H1 (cell line): ENCODE data around the gene ATP6V1C2. TPM values are rescaled to one million over a fixed set of nuclear protein-coding genes. Genes with fewer than 3 reads are reported as not detected.

ENCODE experiments used
- CTCF ChIA-PET: fragments of 300-600 bp; sonication (Branson Sonifier 250); formaldehyde crosslinking; loops from one replicate; lab custom pipeline; 2021; ENCODE audit not compliant: partially characterized antibody; lab: Charles Lee
- POLR2A ChIA-PET: fragments of 300-600 bp; sonication (Branson Sonifier 250); formaldehyde crosslinking; loops from one replicate; lab custom pipeline; 2021; ENCODE audit warnings: inconsistent platforms; ENCODE audit not compliant: partially characterized antibody; lab: Charles Lee
- DNase-seq, 2 experiments: peaks; one replicate each; pipeline versions ENCODE4 v3.0.0 to v3.0.0-alpha.2; 2010 to 2022; ENCODE audit warnings: low spot score in 2 of 2, low read depth in 1 of 2, mixed read lengths in 1 of 2
- FAIRE-seq: peaks from 2 replicates; lab custom pipeline; 2011; peaks lifted over from hg19 to GRCh38; lab: Jason Lieb, UNC
- H2AFZ ChIP-seq: 2 replicates; pipeline ENCODE4 v1.8.1; 2012; ENCODE audit warnings: low read length, inconsistent platforms
- H2AK5ac ChIP-seq: 2 replicates; pipeline ENCODE4 v1.6.1; 2013; ENCODE audit warnings: low read depth, low read length
- H2BK120ac ChIP-seq: replicated peaks from 2 replicates; pipeline ENCODE3; 2013; ENCODE audit warnings: low read depth, low read length, inconsistent platforms
- H2BK12ac ChIP-seq: 2 replicates; pipeline ENCODE4 v1.6.1; 2013; ENCODE audit warnings: low read depth, low read length
- H2BK15ac ChIP-seq: 2 replicates; pipeline ENCODE4 v1.6.1; 2013; ENCODE audit warnings: low read length
- H2BK20ac ChIP-seq: 2 replicates; pipeline ENCODE4 v1.6.1; 2013; ENCODE audit warnings: low read length
- H2BK5ac ChIP-seq: 2 replicates; pipeline ENCODE4 v1.6.1; 2013; ENCODE audit warnings: low read depth, low read length
- H3K14ac ChIP-seq: 2 replicates; pipeline ENCODE4 v1.6.1; 2013; ENCODE audit warnings: inconsistent platforms; ENCODE audit not compliant: insufficient read length
- H3K18ac ChIP-seq: 2 replicates; pipeline ENCODE4 v1.6.1; 2013; ENCODE audit warnings: low read length; ENCODE audit errors: extremely low read depth
- H3K23ac ChIP-seq: 2 replicates; pipeline ENCODE4 v1.6.1; 2013; ENCODE audit warnings: inconsistent platforms; ENCODE audit not compliant: insufficient read length
- H3K23me2 ChIP-seq: 2 replicates; pipeline ENCODE4 v1.6.1; 2013; ENCODE audit warnings: low read depth, low read length
- H3K27ac ChIP-seq: 2 replicates; pipeline ENCODE4 v1.6.1; 2011; ENCODE audit warnings: low read depth, low read length, inconsistent platforms
- H3K27me3 ChIP-seq, 4 experiments: replicated peaks in 1 of 4; 1 replicate in 1 of 4; 2 replicates in 3 of 4; pipeline versions ENCODE4 v1.6.1 to v1.8.1; 2011 to 2013; ENCODE audit warnings: low read length in 3 of 4, mild to moderate bottlenecking in 3 of 4, inconsistent platforms in 2 of 4, mixed read lengths in 2 of 4, moderate library complexity in 1 of 4; ENCODE audit not compliant: control insufficient read depth in 3 of 4, insufficient read depth in 3 of 4; ENCODE audit errors: extremely low read depth in 1 of 4
- H3K36me3 ChIP-seq, 4 experiments: 2 replicates each; pipeline versions ENCODE4 v1.6.1 to v1.8.1; 2011 to 2013; ENCODE audit warnings: mild to moderate bottlenecking in 4 of 4, low read length in 3 of 4, moderate library complexity in 2 of 4, control low read depth in 1 of 4, inconsistent platforms in 1 of 4; ENCODE audit not compliant: insufficient read depth in 4 of 4, control insufficient read depth in 2 of 4
- H3K4ac ChIP-seq: replicated peaks from 2 replicates; pipeline ENCODE3; 2013; ENCODE audit warnings: low read length, low read depth, mixed read lengths, inconsistent platforms; ENCODE audit not compliant: insufficient read length
- H3K4me1 ChIP-seq, 4 experiments: replicated peaks in 1 of 4; 1 replicate in 1 of 4; 2 replicates in 3 of 4; pipeline versions ENCODE4 v1.6.1 to v1.8.1; 2011 to 2013; ENCODE audit warnings: low read length in 3 of 4, inconsistent platforms in 2 of 4, mixed read lengths in 1 of 4; ENCODE audit not compliant: insufficient read depth in 4 of 4, control insufficient read depth in 3 of 4
- H3K4me2 ChIP-seq, 2 experiments: 2 replicates each; pipeline versions ENCODE4 v1.6.1 to v1.8.1; 2011 to 2013; ENCODE audit warnings: low read depth in 2 of 2, low read length in 2 of 2, control low read depth in 1 of 2, inconsistent platforms in 1 of 2, mild to moderate bottlenecking in 1 of 2; ENCODE audit not compliant: insufficient read depth in 1 of 2
- H3K4me3 ChIP-seq, 4 experiments: fragments of 200-600, 300-600 bp in 1 of 4; sonication (generic), shearing (Covaris generic), sonication (Bioruptor Twin) in 1 of 4; 2 replicates each; pipeline versions ENCODE4 v1.5.1 to v1.8.1; 2011 to 2016; ENCODE audit warnings: low read length in 4 of 4, low read depth in 3 of 4, control low read depth in 2 of 4, inconsistent platforms in 2 of 4, mild to moderate bottlenecking in 2 of 4, mixed read lengths in 1 of 4, moderate library complexity in 1 of 4; ENCODE audit not compliant: insufficient read depth in 2 of 4; ENCODE audit errors: extremely low read depth in 1 of 4
- H3K56ac ChIP-seq: replicated peaks from 2 replicates; pipeline ENCODE3; 2013; ENCODE audit warnings: low read depth, mild to moderate bottlenecking, mixed read lengths, low read length, inconsistent platforms; ENCODE audit not compliant: insufficient read length
- H3K79me1 ChIP-seq: 2 replicates; pipeline ENCODE4 v1.6.1; 2013; ENCODE audit warnings: low read depth, low read length, control low read depth
- H3K79me2 ChIP-seq, 2 experiments: 2 replicates each; pipeline versions ENCODE4 v1.6.1 to v1.8.1; 2012 to 2013; ENCODE audit warnings: low read length in 2 of 2, mild to moderate bottlenecking in 2 of 2, inconsistent platforms in 1 of 2; ENCODE audit not compliant: insufficient read depth in 2 of 2, control insufficient read depth in 1 of 2
- H3K9ac ChIP-seq, 4 experiments: replicated peaks in 1 of 4; 1 replicate in 1 of 4; 2 replicates in 3 of 4; pipeline versions ENCODE4 v1.6.1 to v1.8.1; 2011 to 2013; ENCODE audit warnings: low read depth in 3 of 4, low read length in 3 of 4, control low read depth in 2 of 4, mild to moderate bottlenecking in 2 of 4, moderate library complexity in 2 of 4, inconsistent platforms in 1 of 4; ENCODE audit errors: extremely low read depth in 1 of 4
- H3K9me3 ChIP-seq, 2 experiments: 2 replicates each; pipeline versions ENCODE4 v1.6.1 to v1.8.1; 2012 to 2013; ENCODE audit warnings: mild to moderate bottlenecking in 2 of 2, moderate library complexity in 2 of 2, control low read depth in 1 of 2, inconsistent platforms in 1 of 2, low read depth in 1 of 2, low read length in 1 of 2, mixed read lengths in 1 of 2; ENCODE audit not compliant: insufficient read depth in 2 of 2
- H4K20me1 ChIP-seq, 2 experiments: replicated peaks in 1 of 2; 2 replicates each; pipeline versions ENCODE3 to v1.8.1; 2011 to 2013; ENCODE audit warnings: inconsistent platforms in 2 of 2, low read length in 2 of 2, mild to moderate bottlenecking in 1 of 2; ENCODE audit not compliant: insufficient read depth in 2 of 2, control insufficient read depth in 1 of 2
- H4K5ac ChIP-seq: 2 replicates; pipeline ENCODE4 v1.6.1; 2013; ENCODE audit warnings: low read length, low read depth, mixed read lengths, inconsistent platforms; ENCODE audit not compliant: insufficient read length
- H4K8ac ChIP-seq: 2 replicates; pipeline ENCODE4 v1.8.0; 2013; ENCODE audit warnings: mild to moderate bottlenecking, moderate library complexity, low read length, inconsistent platforms; ENCODE audit not compliant: insufficient read depth; ENCODE audit errors: extremely low read depth
- H4K91ac ChIP-seq: replicated peaks from 2 replicates; pipeline ENCODE3; 2013; ENCODE audit warnings: low read length, mixed read lengths, inconsistent platforms; ENCODE audit not compliant: insufficient read length
- CTBP2 ChIP-seq: IDR thresholded peaks from 2 replicates; pipeline ENCODE4 v1.7.0; 2011; ENCODE audit warnings: borderline replicate concordance, mild to moderate bottlenecking, moderate library complexity, mixed read lengths, low read length; ENCODE audit not compliant: insufficient read depth, insufficient read length
- E2F6 ChIP-seq: IDR thresholded peaks from 2 replicates; pipeline ENCODE4 v1.6.1; 2012; ENCODE audit warnings: inconsistent platforms
- WGBS, 2 experiments: shearing (Covaris generic) in 1 of 2; methylation state at CpG; one replicate each; pipeline versions ENCODE4 v1.1.6 to v1.1.7; 2013 to 2015; ENCODE audit warnings: low lambda C conversion rate in 2 of 2, mixed read lengths in 2 of 2, inconsistent platforms in 1 of 2, low coverage in 1 of 2, missing lambda C conversion rate in 1 of 2; ENCODE audit not compliant: insufficient replicate concordance in 2 of 2, insufficient coverage in 1 of 2, insufficient read length in 1 of 2; ENCODE audit errors: extremely low coverage in 1 of 2, missing lambda C conversion rate in 1 of 2; 5-methylcytosine and 5-hydroxymethylcytosine counted together
- polyA plus RNA-seq, 7 experiments: library from polyadenylated mRNA; depleted of rRNA in 3 of 7; stranded (reverse) in 5 of 7; unstranded in 2 of 7; fragments of >200 nt in 5 of 7; fragments of 200-250 nt in 2 of 7; gene quantifications; 1 replicate in 5 of 7; 2 replicates in 1 of 7; 4 replicates in 1 of 7; pipeline versions ENCODE4 v1.2.1 to v1.2.3, GENCODE V29; 2011 to 2013; ENCODE audit warnings: missing spikeins in 2 of 7, mixed read lengths in 2 of 7
- total RNA-seq: library from RNA; stranded (reverse); fragmentation: NEBNext Ultra II Directional; extraction: Animal tissue kit (Norgen Biotek cat#: 25700); gene quantifications from 2 replicates; pipeline ENCODE4 v1.2.1, GENCODE V29; 2021

The ATP6V1C2 gene
- total and polyA plus RNA-seq, 2 of the 8 experiments (the other 6 are each of a cell fraction or from before 2014, with no cell fraction given), result 0.29 to 0.74 TPM

GRCh38 chr2:10762651-10763460 lies 41.4 kb downstream of the ATP6V1C2 start:
- Histone ChIP-seq H3K56ac (no peak overlapping the region), H2BK20ac (no peak overlapping the region), H2AFZ (peak overlapping the region; percentile 89)
- no peak for TF ChIP-seq CTBP2
- TF ChIP-seq E2F6, result 0 out of 2 replicates have a peak, but pooled peaks have one; percentile 6
- TF ChIP-seq, all 59 proteins: peak for 1
- FAIRE-seq, result no peak
- Histone ChIP-seq H2BK120ac (no peak overlapping the region), H3K9me3 (no peaks in the 10 kb centered on the region), H3K4me1 (peaks cover 0 to 5% (median 0%) of the 10 kb centered on the region in 4 experiments; a peak in 1 of 7 replicates), H3K23ac (no peak overlapping the region), H2AK5ac (no peak overlapping the region), H3K27ac (no peak overlapping the region), H4K20me1 (no peaks in the 10 kb centered on the region), H3K79me1 (no peaks in the 10 kb centered on the region), H4K5ac (peak overlapping the region; percentile 22), H3K23me2 (no peaks in the 10 kb centered on the region), H3K27me3 (no peaks in the 10 kb centered on the region), H3K36me3 (no peaks in the 10 kb centered on the region), H3K4me2 (no peak overlapping the region), H2BK15ac (no peak overlapping the region), H3K14ac (no peak overlapping the region), H3K9ac (no peak overlapping the region), H2BK5ac (no peak overlapping the region), H2BK12ac (0 out of 2 replicates have a peak overlapping the region, but pooled peaks have one; percentile 68), H3K18ac (no peak overlapping the region; the same call in 1 of the 2 replicates), H3K79me2 (no peaks in the 10 kb centered on the region), H4K91ac (no peak overlapping the region), H4K8ac (peak overlapping the region; percentile 45), H3K4ac (no peak overlapping the region), H3K4me3 (no peak overlapping the region)
- DNase-seq, result no peak
- ChIA-PET CTCF (interaction anchor here (0.8 to 1.0 kb wide), 2 partner anchors 12 to 53 kb away, joined by 3 read pairs; no protein-coding TSS in a partner anchor), POLR2A (interaction anchor here (0.8 to 1.0 kb wide), 2 partner anchors 16 to 39 kb away, joined by 3 read pairs; no protein-coding TSS in a partner anchor)
- WGBS, 2 experiments, result 79% methylated on average over 20 of the region's 25 CpGs; no CpG with 5 or more reads in 1 of the 2 experiments
